Measurements from ENCODE around the gene DNM2.
"Not testable (repeated sequence)": the region's sequence is repeated elsewhere in the genome, so short reads cannot be mapped to it uniquely, and the experiment has no call there.

DNM2 gene

GRCh38 chr19:10872546-10873107 lies 154.7 kb downstream of the DNM2 start:
- no peak overlapping the region for H4K91ac ChIP-seq (ENCODE audit: low read length)
- H3K27ac ChIP-seq (ENCODE audit: low read length, poor library complexity, severe bottlenecking) = peak overlapping the region; percentile 25
- H3K79me1 ChIP-seq (replicated peaks; ENCODE audit: low read length, poor library complexity, severe bottlenecking) = peaks cover 15% of the 10 kb centered on the region
- WGBS = 8% methylated on average over 13 of the region's 16 CpGs
- peak overlapping the region; percentile 92 for H3K4me2 ChIP-seq (ENCODE audit: low read length, poor library complexity, severe bottlenecking)
- H3K4me3 ChIP-seq (ENCODE audit: insufficient read depth in 1 of 2, low read depth in 1 of 2, low read length in 2 of 2) = peak overlapping the region; percentile 86 to 97
- H2AFZ ChIP-seq (ENCODE audit: low read depth, low read length) = peak overlapping the region; percentile 10
- H3K9me3 ChIP-seq (ENCODE audit: control insufficient read depth, low read length) = no peaks in the 10 kb centered on the region
- peak overlapping the region; percentile 90 for H3K9ac ChIP-seq (ENCODE audit: low read length)
- peaks cover 9% of the 10 kb centered on the region for H3K4me1 ChIP-seq (ENCODE audit: control insufficient read depth, insufficient read depth, low read depth, low read length)
- H3K14ac ChIP-seq (ENCODE audit: low read length in 2 of 2) = peak overlapping the region in 1 of 2 experiments; percentile 100
- no peak overlapping the region for H2AK5ac ChIP-seq (ENCODE audit: low read length, severe bottlenecking)
- H3K36me3 ChIP-seq (ENCODE audit: control insufficient read depth in 1 of 2, insufficient read depth in 2 of 2, low read depth in 1 of 2, low read length in 2 of 2) = peaks cover 0 to 4% of the 10 kb centered on the region in 2 experiments
- H3K4ac ChIP-seq (ENCODE audit: low read depth in 1 of 2, low read length in 2 of 2) = peak overlapping the region in 1 of 2 experiments; percentile 98
- H4K8ac ChIP-seq (ENCODE audit: low read length) = peak overlapping the region; percentile 93
- peak overlapping the region in 1 of 2 experiments; percentile 34 for H2BK12ac ChIP-seq (ENCODE audit: low read length in 2 of 2)
- no peak overlapping the region for H3K23ac ChIP-seq (ENCODE audit: low read length in 2 of 2)
- DNase-seq = no peak
- H2BK120ac ChIP-seq (ENCODE audit: low read depth, low read length) = no peak overlapping the region
- H2BK15ac ChIP-seq (ENCODE audit: low read depth, poor library complexity, severe bottlenecking) = no peak overlapping the region
- no peaks in the 10 kb centered on the region for H3K27me3 ChIP-seq (ENCODE audit: control insufficient read depth in 1 of 2, insufficient read depth in 1 of 2, low read length in 2 of 2)
- H2BK5ac ChIP-seq (ENCODE audit: low read depth, low read length, poor library complexity, severe bottlenecking) = no peak overlapping the region
- peak overlapping the region in 1 of 2 experiments; percentile 100 for H3K18ac ChIP-seq (ENCODE audit: low read depth in 1 of 2, low read length in 2 of 2)

- peaks cover 19% of the 10 kb centered on the region for H3K79me1 ChIP-seq (replicated peaks; ENCODE audit: low read length, poor library complexity, severe bottlenecking)
- H3K23ac ChIP-seq (ENCODE audit: low read length in 2 of 2) = no peak overlapping the region
- no peak overlapping the region for H3K4me2 ChIP-seq (ENCODE audit: low read length, poor library complexity, severe bottlenecking)
- peak overlapping the region; percentile 8 for H3K9ac ChIP-seq (ENCODE audit: low read length)
- no peaks in the 10 kb centered on the region for H3K9me3 ChIP-seq (ENCODE audit: control insufficient read depth, low read length)
- H2AFZ ChIP-seq (ENCODE audit: low read depth, low read length) = no peak overlapping the region
- H3K4me1 ChIP-seq (ENCODE audit: control insufficient read depth, insufficient read depth, low read depth, low read length) = peaks cover 11% of the 10 kb centered on the region
- H2BK12ac ChIP-seq (ENCODE audit: low read length in 2 of 2) = no peak overlapping the region
- H2AK5ac ChIP-seq (ENCODE audit: low read length, severe bottlenecking) = no peak overlapping the region
- H3K18ac ChIP-seq (ENCODE audit: low read depth in 1 of 2, low read length in 2 of 2) = no peak overlapping the region
- no peak overlapping the region for H4K91ac ChIP-seq (ENCODE audit: low read length)
- H3K27me3 ChIP-seq (ENCODE audit: control insufficient read depth in 1 of 2, insufficient read depth in 1 of 2, low read length in 2 of 2) = no peaks in the 10 kb centered on the region
- no peak overlapping the region for H2BK120ac ChIP-seq (ENCODE audit: low read depth, low read length)
- H4K8ac ChIP-seq (ENCODE audit: low read length) = no peak overlapping the region
- WGBS = 100% methylated on average over 1 of the region's 1 CpG
- no peak overlapping the region for H3K4me3 ChIP-seq (ENCODE audit: insufficient read depth in 1 of 2, low read depth in 1 of 2, low read length in 2 of 2)
- no peak overlapping the region for H2BK5ac ChIP-seq (ENCODE audit: low read depth, low read length, poor library complexity, severe bottlenecking)
- no peak overlapping the region for H3K27ac ChIP-seq (ENCODE audit: low read length, poor library complexity, severe bottlenecking)
- no peak for DNase-seq
- no peak overlapping the region for H3K14ac ChIP-seq (ENCODE audit: low read length in 2 of 2)
- no peak overlapping the region for H2BK15ac ChIP-seq (ENCODE audit: low read depth, poor library complexity, severe bottlenecking)
- H3K4ac ChIP-seq (ENCODE audit: low read depth in 1 of 2, low read length in 2 of 2) = no peak overlapping the region
- peaks cover 0 to 4% of the 10 kb centered on the region in 2 experiments for H3K36me3 ChIP-seq (ENCODE audit: control insufficient read depth in 1 of 2, insufficient read depth in 2 of 2, low read depth in 1 of 2, low read length in 2 of 2)
Observed at GRCh38 chr19:10874024-10874423, 156.1 kb downstream of the DNM2 start.

GRCh38 chr19:10876459-10877240 lies 158.8 kb downstream of the DNM2 start:
- Histone ChIP-seq H2BK15ac (ENCODE audit: low read depth, poor library complexity, severe bottlenecking) (no peak overlapping the region), H3K9ac (ENCODE audit: low read length) (no peak overlapping the region), H3K36me3 (ENCODE audit: control insufficient read depth in 1 of 2, insufficient read depth in 2 of 2, low read depth in 1 of 2, low read length in 2 of 2) (peaks cover 0 to 7% of the 10 kb centered on the region in 2 experiments), H3K18ac (ENCODE audit: low read depth in 1 of 2, low read length in 2 of 2) (no peak overlapping the region), H2AFZ (ENCODE audit: low read depth, low read length) (no peak overlapping the region), H2BK120ac (ENCODE audit: low read depth, low read length) (no peak overlapping the region), H3K9me3 (ENCODE audit: control insufficient read depth, low read length) (no peaks in the 10 kb centered on the region), H3K23ac (ENCODE audit: low read length in 2 of 2) (no peak overlapping the region), H4K91ac (ENCODE audit: low read length) (no peak overlapping the region), H2AK5ac (ENCODE audit: low read length, severe bottlenecking) (no peak overlapping the region), H3K27ac (ENCODE audit: low read length, poor library complexity, severe bottlenecking) (no peak overlapping the region), H3K79me1 (replicated peaks; ENCODE audit: low read length, poor library complexity, severe bottlenecking) (peaks cover 36% of the 10 kb centered on the region), H2BK5ac (ENCODE audit: low read depth, low read length, poor library complexity, severe bottlenecking) (no peak overlapping the region), H3K4me2 (ENCODE audit: low read length, poor library complexity, severe bottlenecking) (no peak overlapping the region), H4K8ac (ENCODE audit: low read length) (no peak overlapping the region), H3K27me3 (ENCODE audit: control insufficient read depth in 1 of 2, insufficient read depth in 1 of 2, low read length in 2 of 2) (no peaks in the 10 kb centered on the region), H3K4ac (ENCODE audit: low read depth in 1 of 2, low read length in 2 of 2) (no peak overlapping the region), H3K4me3 (ENCODE audit: insufficient read depth in 1 of 2, low read depth in 1 of 2, low read length in 2 of 2) (no peak overlapping the region), H3K14ac (ENCODE audit: low read length in 2 of 2) (peak overlapping the region in 1 of 2 experiments; percentile 53), H3K4me1 (ENCODE audit: control insufficient read depth, insufficient read depth, low read depth, low read length) (peaks cover 17% of the 10 kb centered on the region), H2BK12ac (ENCODE audit: low read length in 2 of 2) (no peak overlapping the region)
- DNase-seq = no peak
- 87% methylated on average over 10 of the region's 10 CpGs for WGBS

GRCh38 chr19:10877608-10878007 lies 159.7 kb downstream of the DNM2 start:
- H2BK15ac ChIP-seq (ENCODE audit: low read depth, poor library complexity, severe bottlenecking); H2BK12ac ChIP-seq (ENCODE audit: low read length in 2 of 2); H3K4ac ChIP-seq (ENCODE audit: low read depth in 1 of 2, low read length in 2 of 2); H3K14ac ChIP-seq (ENCODE audit: low read length in 2 of 2); H3K4me3 ChIP-seq (ENCODE audit: insufficient read depth in 1 of 2, low read depth in 1 of 2, low read length in 2 of 2); H4K91ac ChIP-seq (ENCODE audit: low read length); H3K23ac ChIP-seq (ENCODE audit: low read length in 2 of 2); H2AFZ ChIP-seq (ENCODE audit: low read depth, low read length); H2AK5ac ChIP-seq (ENCODE audit: low read length, severe bottlenecking); DNase-seq; H3K36me3 ChIP-seq (ENCODE audit: control insufficient read depth in 1 of 2, insufficient read depth in 2 of 2, low read depth in 1 of 2, low read length in 2 of 2); H2BK120ac ChIP-seq (ENCODE audit: low read depth, low read length); H3K27me3 ChIP-seq (ENCODE audit: control insufficient read depth in 1 of 2, insufficient read depth in 1 of 2, low read length in 2 of 2); H3K18ac ChIP-seq (ENCODE audit: low read depth in 1 of 2, low read length in 2 of 2); H4K8ac ChIP-seq (ENCODE audit: low read length); H3K4me2 ChIP-seq (ENCODE audit: low read length, poor library complexity, severe bottlenecking); H3K9me3 ChIP-seq (ENCODE audit: control insufficient read depth, low read length); H2BK5ac ChIP-seq (ENCODE audit: low read depth, low read length, poor library complexity, severe bottlenecking); H3K27ac ChIP-seq (ENCODE audit: low read length, poor library complexity, severe bottlenecking): not testable (repeated sequence)
- Histone ChIP-seq H3K79me1 (replicated peaks; ENCODE audit: low read length, poor library complexity, severe bottlenecking) (peaks cover 41% of the 10 kb centered on the region), H3K4me1 (ENCODE audit: control insufficient read depth, insufficient read depth, low read depth, low read length) (peaks cover 24% of the 10 kb centered on the region), H3K9ac (ENCODE audit: low read length) (peak overlapping the region; percentile 35)
- WGBS = 98% methylated on average over 8 of the region's 9 CpGs
